GM12878 (cell line): ENCODE data around the gene NEFH. TPM values are rescaled to one million over a fixed set of nuclear protein-coding genes. Genes with fewer than 3 reads are reported as not detected.

Experiments
- ATAC-seq: fragments of 200-7000 bp; cut with Tn5 transposase; 3 replicates; pipeline ENCODE4 v1.9.1; 2020; ENCODE audit warnings: mild to moderate bottlenecking, moderate library complexity
- BruUV-seq: library from RNA; stranded (reverse); fragments of 400-500 nt; replicated peaks from 2 replicates; lab custom pipeline; 2021; lab: Mats Ljungman, UMichigan
- CTCF ChIA-PET: fragments of 300-600 bp; sonication (Branson Sonifier 250); formaldehyde crosslinking; extraction: SDS; loops from one replicate; lab custom pipeline; 2021; ENCODE audit warnings: inconsistent platforms; lab: Yijun Ruan, JAX
- POLR2A ChIA-PET: fragments of 350-600 bp; formaldehyde crosslinking; extraction: SDS; loops from one replicate; lab custom pipeline; 2021; ENCODE audit warnings: inconsistent platforms; lab: Charles Lee
- RAD21 ChIA-PET: fragments of 300-600 bp; sonication (Branson Sonifier 250); formaldehyde crosslinking; loops from one replicate; lab custom pipeline; 2023; ENCODE audit warnings: antibody characterized with exemption; ENCODE audit not compliant: unreplicated experiment; lab: Charles Lee
- SMC1A ChIA-PET: fragments of 300-600 bp; sonication (Branson Sonifier 250); formaldehyde crosslinking; loops from one replicate; lab custom pipeline; 2023; ENCODE audit not compliant: unreplicated experiment, uncharacterized antibody; lab: Charles Lee
- DNase-seq: peaks from one replicate; pipeline ENCODE4 v3.0.0-alpha.2; 2011; ENCODE audit warnings: low read depth, low spot score
- FAIRE-seq: peaks from 3 replicates; lab custom pipeline; 2011; peaks lifted over from hg19 to GRCh38; lab: Jason Lieb, UNC
- H2AFZ ChIP-seq: 2 replicates; pipeline ENCODE4 v1.6.0; 2011; ENCODE audit warnings: low read depth, low read length, control low read depth; ENCODE audit not compliant: control insufficient read depth
- H3K27ac ChIP-seq: 2 replicates; pipeline ENCODE4 v1.5.1; 2011; ENCODE audit warnings: control low read depth; ENCODE audit not compliant: control insufficient read depth, insufficient read depth
- H3K27me3 ChIP-seq, 2 experiments: replicated peaks in 1 of 2; 2 replicates each; pipeline versions ENCODE4 v1.6.0 to v1.6.1; 2011; ENCODE audit warnings: low read length in 1 of 2; ENCODE audit not compliant: control insufficient read depth in 2 of 2, insufficient read depth in 2 of 2
- H3K36me3 ChIP-seq, 2 experiments: 2 replicates each; pipeline ENCODE4 v1.5.1; 2011; ENCODE audit warnings: low read length in 1 of 2; ENCODE audit not compliant: control insufficient read depth in 2 of 2, insufficient read depth in 2 of 2
- H3K4me1 ChIP-seq: 2 replicates; pipeline ENCODE4 v1.6.1; 2011; ENCODE audit warnings: mild to moderate bottlenecking, low read length, moderate library complexity, mixed read lengths; ENCODE audit not compliant: control insufficient read depth, insufficient read depth
- H3K4me2 ChIP-seq: 2 replicates; pipeline ENCODE4 v1.6.0; 2011; ENCODE audit warnings: control low read depth; ENCODE audit not compliant: control insufficient read depth, insufficient read depth
- H3K4me3 ChIP-seq: fragments of 200-600 bp; sonication (generic); 2 replicates; pipeline ENCODE4 v1.5.1; 2016
- H3K79me2 ChIP-seq: 2 replicates; pipeline ENCODE4 v1.6.0; 2011; ENCODE audit warnings: low read length; ENCODE audit not compliant: control insufficient read depth, insufficient read depth
- H3K9ac ChIP-seq: 2 replicates; pipeline ENCODE4 v1.8.0; 2011; ENCODE audit warnings: low read length, control low read depth, mixed read lengths; ENCODE audit not compliant: control insufficient read depth, insufficient read depth
- H3K9me3 ChIP-seq: replicated peaks from 3 replicates; pipeline ENCODE4 v1.5.1; 2011; ENCODE audit warnings: mild to moderate bottlenecking, low read length; ENCODE audit not compliant: control insufficient read depth, insufficient read depth
- H4K20me1 ChIP-seq: 2 replicates; pipeline ENCODE4 v1.6.0; 2011; ENCODE audit not compliant: control insufficient read depth, insufficient read depth
- HDGF ChIP-seq: fragments of 450-650 bp; IDR thresholded peaks from 2 replicates; pipeline ENCODE4 v1.6.1; 2016; ENCODE audit warnings: antibody characterized with exemption
- MYC ChIP-seq: IDR thresholded peaks from 2 replicates; pipeline ENCODE4 v1.6.1; 2011; ENCODE audit warnings: mild to moderate bottlenecking, low read length, moderate library complexity, inconsistent platforms; ENCODE audit not compliant: insufficient read depth, insufficient replicate concordance, insufficient read length, severe bottlenecking
- NR2F1 ChIP-seq: fragments of 450-650 bp; conservative IDR thresholded peaks from 2 replicates; pipeline ENCODE4 v1.6.1; 2017; ENCODE audit warnings: mild to moderate bottlenecking
- PAX5 ChIP-seq: IDR thresholded peaks from 2 replicates; pipeline ENCODE4 v1.6.1; 2011; ENCODE audit warnings: low read depth, low read length, borderline replicate concordance
- SREBF2 ChIP-seq: IDR thresholded peaks from 2 replicates; pipeline ENCODE4 v1.6.1; 2012; ENCODE audit warnings: mild to moderate bottlenecking, low read length
- TCF7 ChIP-seq: IDR thresholded peaks from 2 replicates; pipeline ENCODE4 v1.6.1; 2014; ENCODE audit warnings: antibody characterized with exemption, borderline replicate concordance
- WRNIP1 ChIP-seq: IDR thresholded peaks from 2 replicates; pipeline ENCODE4 v1.6.1; 2011; ENCODE audit warnings: low read depth, low read length, improper control_type of control experiment, borderline replicate concordance
- WGBS: methylation state at CpG from one replicate; pipeline ENCODE4 v1.1.6; 2016; ENCODE audit warnings: low lambda C conversion rate; ENCODE audit not compliant: insufficient replicate concordance, insufficient coverage; ENCODE audit errors: missing lambda C conversion rate; 5-methylcytosine and 5-hydroxymethylcytosine counted together
- in situ Hi-C: fragments of 300-500 bp; cut with MboI; formaldehyde crosslinking; loops from 9 replicates; pipeline ENCODE4 v1.14.3; 2018; ENCODE audit warnings: mixed read lengths
- intact Hi-C: fragments of 100-400 bp; cut with micrococcal nuclease; formaldehyde crosslinking; loops from one replicate; pipeline ENCODE4 v1.14.2; 2022; ENCODE audit not compliant: unreplicated experiment
- polyA plus RNA-seq, 11 experiments: library from polyadenylated mRNA; depleted of rRNA in 4 of 11; unstranded in 6 of 11; stranded (reverse) in 5 of 11; fragments of >200 nt; fragmentation: Nextera tagmentation in 4 of 11; fragmentation: Illumina TruSeq in 1 of 11; extraction: Ambion mirVana in 4 of 11; extraction: Trizol in 1 of 11; gene quantifications; 1 replicate in 1 of 11; 2 replicates in 10 of 11; pipeline versions ENCODE4 v1.2.1 to v1.2.3, GENCODE V29; 2011 to 2016; ENCODE audit warnings: inconsistent platforms in 2 of 11, missing spikeins in 2 of 11, low read depth in 1 of 11
- total RNA-seq, 4 experiments: library from RNA; depleted of rRNA in 3 of 4; stranded (reverse); fragments of >200 nt in 3 of 4; fragmentation: Illumina TruSeq in 1 of 4; extraction: Trizol in 1 of 4; gene quantifications; 2 replicates each; pipeline versions ENCODE4 v1.2.1 to v1.2.3, GENCODE V29; 2013 to 2021
- TF ChIP-seq, protein P1 (sequence below): IDR thresholded peaks from 2 replicates; pipeline ENCODE4 v1.6.1; 2011; ENCODE audit warnings: low read depth, low read length, improper control_type of control experiment, borderline replicate concordance
- TF ChIP-seq, protein P2 (sequence below): fragments of 450-650 bp; IDR thresholded peaks from 2 replicates; pipeline ENCODE4 v1.6.1; 2017; ENCODE audit warnings: mild to moderate bottlenecking, low read depth, inconsistent platforms; ENCODE audit not compliant: poor library complexity, severe bottlenecking
- TF ChIP-seq, protein P3 (sequence below): IDR thresholded peaks from 2 replicates; pipeline ENCODE4 v1.6.1; 2011; ENCODE audit warnings: borderline replicate concordance, low read depth, mild to moderate bottlenecking, moderate library complexity, mixed read lengths, low read length; ENCODE audit not compliant: insufficient read depth; ENCODE audit errors: extremely low read length
- TF ChIP-seq, protein P4 (sequence below): fragments of 450-650 bp; formaldehyde crosslinking; IDR thresholded peaks from 2 replicates; pipeline ENCODE4 v1.5.0; 2022; ENCODE audit warnings: mild to moderate bottlenecking, missing genetic modification characterization
- TF ChIP-seq, protein P5 (sequence below), 3 experiments: IDR thresholded peaks in 2 of 3; conservative IDR thresholded peaks in 1 of 3; 2 replicates each; pipeline ENCODE4 v1.5.1; 2011; ENCODE audit warnings: low read depth in 3 of 3, low read length in 3 of 3, mild to moderate bottlenecking in 3 of 3, control low read depth in 2 of 3, moderate library complexity in 2 of 3, inconsistent platforms in 1 of 3, mixed read lengths in 1 of 3; ENCODE audit not compliant: control insufficient read depth in 2 of 3, insufficient read depth in 1 of 3; ENCODE audit errors: extremely low read depth in 1 of 3

NEFH gene
- total and polyA plus RNA-seq, 10 of the 15 experiments (the other 5 are each of a cell fraction or from before 2014, with no cell fraction given): 0.02 to 0.25 (median 0.09) TPM

DNA sequence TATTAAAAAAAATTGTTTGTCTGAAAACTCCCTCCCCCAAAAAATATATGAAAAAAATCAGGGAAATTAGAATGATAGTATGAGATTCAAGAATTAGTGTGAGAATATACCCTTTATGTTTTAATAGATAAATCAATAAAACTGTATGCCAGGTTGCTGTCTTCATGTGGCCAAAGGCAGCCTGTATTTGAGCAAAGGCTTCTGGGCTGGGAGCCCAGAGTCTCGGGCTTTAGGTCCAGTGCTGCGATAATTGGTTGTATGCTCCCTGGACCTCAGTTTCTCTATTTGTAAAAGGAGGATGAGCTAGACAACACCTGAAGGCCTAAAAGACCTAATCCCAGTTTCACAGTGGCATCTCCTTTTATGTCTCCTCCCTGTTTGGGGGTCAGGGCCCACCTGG lies 43.7 kb downstream of the NEFH start:
- intact Hi-C loops (loop anchor here (1.0 kb wide), 1 partner anchor 128 kb away; no protein-coding TSS in a partner anchor), in situ Hi-C loops (loop anchor here (5.0 kb wide), 1 partner anchor 126 kb away; no protein-coding TSS in a partner anchor)
- SMC1A ChIA-PET: interaction anchor here (0.6 to 2.0 kb wide), 4 partner anchors 53 to 178 kb away, joined by 3 to 14 read pairs (median 6); no protein-coding TSS in a partner anchor
- Histone ChIP-seq H3K27me3 (no peaks in the 10 kb centered on the region), H4K20me1 (no peaks in the 10 kb centered on the region), H3K36me3 (peaks cover 26 to 34% of the 10 kb centered on the region in 2 experiments), H3K4me1 (no peaks in the 10 kb centered on the region), H2AFZ (no peak overlapping the region), H3K4me2 (no peak overlapping the region), H3K4me3 (no peak overlapping the region), H3K79me2 (no peaks in the 10 kb centered on the region), H3K27ac (no peak overlapping the region), H3K9me3 (no peaks in the 10 kb centered on the region), H3K9ac (no peak overlapping the region)
- ATAC-seq (no peak), FAIRE-seq (no peak), DNase-seq (no peak)
- POLR2A ChIA-PET: no interaction called here
- RAD21 ChIA-PET: interaction anchor here (1.3 to 3.1 kb wide), 3 partner anchors 129 to 135 kb away, joined by 4 to 17 read pairs (median 4); partner anchors contain the start of gene AP1B1
- BruUV-seq: no TSS peak
- CTCF ChIA-PET: interaction anchor here (0.6 to 2.7 kb wide), 8 partner anchors 11 to 923 kb away, joined by 3 to 16 read pairs (median 3); partner anchors contain the start of gene AP1B1
- 97% methylated on average over 2 of the region's 2 CpGs for WGBS
- TF ChIP-seq PAX5 (no peak), HDGF (no peak), NR2F1 (no peak), SREBF2 (no peak), WRNIP1 (no peak), MYC (no peak), TCF7 (no peak)
- TF ChIP-seq, protein P1, sequence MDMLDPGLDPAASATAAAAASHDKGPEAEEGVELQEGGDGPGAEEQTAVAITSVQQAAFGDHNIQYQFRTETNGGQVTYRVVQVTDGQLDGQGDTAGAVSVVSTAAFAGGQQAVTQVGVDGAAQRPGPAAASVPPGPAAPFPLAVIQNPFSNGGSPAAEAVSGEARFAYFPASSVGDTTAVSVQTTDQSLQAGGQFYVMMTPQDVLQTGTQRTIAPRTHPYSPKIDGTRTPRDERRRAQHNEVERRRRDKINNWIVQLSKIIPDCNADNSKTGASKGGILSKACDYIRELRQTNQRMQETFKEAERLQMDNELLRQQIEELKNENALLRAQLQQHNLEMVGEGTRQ: no peak
- TF ChIP-seq, protein P2, sequence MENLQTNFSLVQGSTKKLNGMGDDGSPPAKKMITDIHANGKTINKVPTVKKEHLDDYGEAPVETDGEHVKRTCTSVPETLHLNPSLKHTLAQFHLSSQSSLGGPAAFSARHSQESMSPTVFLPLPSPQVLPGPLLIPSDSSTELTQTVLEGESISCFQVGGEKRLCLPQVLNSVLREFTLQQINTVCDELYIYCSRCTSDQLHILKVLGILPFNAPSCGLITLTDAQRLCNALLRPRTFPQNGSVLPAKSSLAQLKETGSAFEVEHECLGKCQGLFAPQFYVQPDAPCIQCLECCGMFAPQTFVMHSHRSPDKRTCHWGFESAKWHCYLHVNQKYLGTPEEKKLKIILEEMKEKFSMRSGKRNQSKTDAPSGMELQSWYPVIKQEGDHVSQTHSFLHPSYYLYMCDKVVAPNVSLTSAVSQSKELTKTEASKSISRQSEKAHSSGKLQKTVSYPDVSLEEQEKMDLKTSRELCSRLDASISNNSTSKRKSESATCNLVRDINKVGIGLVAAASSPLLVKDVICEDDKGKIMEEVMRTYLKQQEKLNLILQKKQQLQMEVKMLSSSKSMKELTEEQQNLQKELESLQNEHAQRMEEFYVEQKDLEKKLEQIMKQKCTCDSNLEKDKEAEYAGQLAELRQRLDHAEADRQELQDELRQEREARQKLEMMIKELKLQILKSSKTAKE: no peak
- TF ChIP-seq, protein P3, sequence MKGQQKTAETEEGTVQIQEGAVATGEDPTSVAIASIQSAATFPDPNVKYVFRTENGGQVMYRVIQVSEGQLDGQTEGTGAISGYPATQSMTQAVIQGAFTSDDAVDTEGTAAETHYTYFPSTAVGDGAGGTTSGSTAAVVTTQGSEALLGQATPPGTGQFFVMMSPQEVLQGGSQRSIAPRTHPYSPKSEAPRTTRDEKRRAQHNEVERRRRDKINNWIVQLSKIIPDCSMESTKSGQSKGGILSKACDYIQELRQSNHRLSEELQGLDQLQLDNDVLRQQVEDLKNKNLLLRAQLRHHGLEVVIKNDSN: no peak
- TF ChIP-seq, protein P4, sequence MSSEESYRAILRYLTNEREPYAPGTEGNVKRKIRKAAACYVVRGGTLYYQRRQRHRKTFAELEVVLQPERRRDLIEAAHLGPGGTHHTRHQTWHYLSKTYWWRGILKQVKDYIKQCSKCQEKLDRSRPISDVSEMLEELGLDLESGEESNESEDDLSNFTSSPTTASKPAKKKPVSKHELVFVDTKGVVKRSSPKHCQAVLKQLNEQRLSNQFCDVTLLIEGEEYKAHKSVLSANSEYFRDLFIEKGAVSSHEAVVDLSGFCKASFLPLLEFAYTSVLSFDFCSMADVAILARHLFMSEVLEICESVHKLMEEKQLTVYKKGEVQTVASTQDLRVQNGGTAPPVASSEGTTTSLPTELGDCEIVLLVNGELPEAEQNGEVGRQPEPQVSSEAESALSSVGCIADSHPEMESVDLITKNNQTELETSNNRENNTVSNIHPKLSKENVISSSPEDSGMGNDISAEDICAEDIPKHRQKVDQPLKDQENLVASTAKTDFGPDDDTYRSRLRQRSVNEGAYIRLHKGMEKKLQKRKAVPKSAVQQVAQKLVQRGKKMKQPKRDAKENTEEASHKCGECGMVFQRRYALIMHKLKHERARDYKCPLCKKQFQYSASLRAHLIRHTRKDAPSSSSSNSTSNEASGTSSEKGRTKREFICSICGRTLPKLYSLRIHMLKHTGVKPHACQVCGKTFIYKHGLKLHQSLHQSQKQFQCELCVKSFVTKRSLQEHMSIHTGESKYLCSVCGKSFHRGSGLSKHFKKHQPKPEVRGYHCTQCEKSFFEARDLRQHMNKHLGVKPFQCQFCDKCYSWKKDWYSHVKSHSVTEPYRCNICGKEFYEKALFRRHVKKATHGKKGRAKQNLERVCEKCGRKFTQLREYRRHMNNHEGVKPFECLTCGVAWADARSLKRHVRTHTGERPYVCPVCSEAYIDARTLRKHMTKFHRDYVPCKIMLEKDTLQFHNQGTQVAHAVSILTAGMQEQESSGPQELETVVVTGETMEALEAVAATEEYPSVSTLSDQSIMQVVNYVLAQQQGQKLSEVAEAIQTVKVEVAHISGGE (CRISPR knock-in tag): no peak
- TF ChIP-seq, protein P5, sequence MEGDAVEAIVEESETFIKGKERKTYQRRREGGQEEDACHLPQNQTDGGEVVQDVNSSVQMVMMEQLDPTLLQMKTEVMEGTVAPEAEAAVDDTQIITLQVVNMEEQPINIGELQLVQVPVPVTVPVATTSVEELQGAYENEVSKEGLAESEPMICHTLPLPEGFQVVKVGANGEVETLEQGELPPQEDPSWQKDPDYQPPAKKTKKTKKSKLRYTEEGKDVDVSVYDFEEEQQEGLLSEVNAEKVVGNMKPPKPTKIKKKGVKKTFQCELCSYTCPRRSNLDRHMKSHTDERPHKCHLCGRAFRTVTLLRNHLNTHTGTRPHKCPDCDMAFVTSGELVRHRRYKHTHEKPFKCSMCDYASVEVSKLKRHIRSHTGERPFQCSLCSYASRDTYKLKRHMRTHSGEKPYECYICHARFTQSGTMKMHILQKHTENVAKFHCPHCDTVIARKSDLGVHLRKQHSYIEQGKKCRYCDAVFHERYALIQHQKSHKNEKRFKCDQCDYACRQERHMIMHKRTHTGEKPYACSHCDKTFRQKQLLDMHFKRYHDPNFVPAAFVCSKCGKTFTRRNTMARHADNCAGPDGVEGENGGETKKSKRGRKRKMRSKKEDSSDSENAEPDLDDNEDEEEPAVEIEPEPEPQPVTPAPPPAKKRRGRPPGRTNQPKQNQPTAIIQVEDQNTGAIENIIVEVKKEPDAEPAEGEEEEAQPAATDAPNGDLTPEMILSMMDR (IDR thresholded peaks at IDR 0.05 in 2 of 3, conservative IDR thresholded peaks at IDR 0.05 in 1 of 3; ENCODE audit: control insufficient read depth in 2 of 3, extremely low read depth in 1 of 3, insufficient read depth in 1 of 3, low read depth in 3 of 3, low read length in 3 of 3): no peak
